ENCODE results near the gene NKAPL.
"Not testable (repeated sequence)": the region's sequence is repeated elsewhere in the genome, so short reads cannot be mapped to it uniquely, and the experiment has no call there.

NKAPL gene

GRCh38 chr6:28295326-28295725 lies 36.2 kb downstream of the NKAPL start:
- no peak for DNase-seq (ENCODE audit: extremely low read depth in 1 of 2, low read depth in 1 of 2)

- no peak for DNase-seq (ENCODE audit: extremely low read depth in 1 of 2, low read depth in 1 of 2)
These were observed 37.5 kb downstream of the NKAPL start for GRCh38 chr6:28296520-28297060.

GRCh38 chr6:28303570-28303969 lies 44.5 kb downstream of the NKAPL start:
- no peak for DNase-seq (ENCODE audit: extremely low read depth in 1 of 2, low read depth in 1 of 2)

GRCh38 chr6:28306363-28306762 lies 47.3 kb downstream of the NKAPL start:
- not testable (repeated sequence) for DNase-seq (ENCODE audit: extremely low read depth in 1 of 2, low read depth in 1 of 2)
